K562 (cell line): ENCODE results near the gene TNFAIP6. TPM values are rescaled to one million over a fixed set of nuclear protein-coding genes. Genes with fewer than 3 reads are reported as not detected.

Experiments used
- BRD9 ChIP-seq: fragments of 450-650 bp; IDR thresholded peaks from 2 replicates; pipeline ENCODE4 v1.6.1; 2018; ENCODE audit warnings: low read depth; ENCODE audit not compliant: partially characterized antibody
- HDAC3 ChIP-seq: fragments of 450-650 bp; IDR thresholded peaks from 2 replicates; pipeline ENCODE4 v1.6.1; 2018; ENCODE audit warnings: borderline replicate concordance, mild to moderate bottlenecking, moderate library complexity; ENCODE audit not compliant: partially characterized antibody
- KDM1A ChIP-seq, 2 experiments: fragments of 450-650 bp; IDR thresholded peaks; 2 replicates each; pipeline ENCODE4 v1.6.1; 2016; ENCODE audit warnings: mild to moderate bottlenecking in 2 of 2
- SNIP1 ChIP-seq: fragments of 450-650 bp; IDR thresholded peaks from 2 replicates; pipeline ENCODE4 v1.7.1; 2017; ENCODE audit warnings: low read depth, mild to moderate bottlenecking
- ZBED1 ChIP-seq: IDR thresholded peaks from 2 replicates; pipeline ENCODE4 v1.6.1; 2014
- ZNF175 ChIP-seq: fragments of 200-800 bp; sonication (Bioruptor generic); IDR thresholded peaks from 2 replicates; pipeline ENCODE4 v1.6.1; 2016; ENCODE audit warnings: low read depth, mild to moderate bottlenecking, missing genetic modification characterization, missing compliant biosample characterization
- ZNF764 ChIP-seq: fragments of 250-450 bp; sonication (Bioruptor Pico); IDR thresholded peaks from 2 replicates; pipeline ENCODE4 v1.4.0; 2020; ENCODE audit warnings: low read depth, mild to moderate bottlenecking, moderate library complexity
- polyA plus RNA-seq, 8 experiments: library from polyadenylated mRNA; depleted of rRNA in 4 of 8; stranded (reverse) in 5 of 8; unstranded in 3 of 8; fragments of >200 nt; fragmentation: Nextera tagmentation in 2 of 8; fragmentation: Illumina TruSeq in 1 of 8; extraction: Ambion mirVana in 2 of 8; extraction: Trizol in 1 of 8; gene quantifications; 2 replicates each; pipeline versions ENCODE4 v1.2.1 to v1.2.3, GENCODE V29; 2011 to 2014; ENCODE audit warnings: inconsistent platforms in 1 of 8, missing spikeins in 1 of 8
- total RNA-seq, 7 experiments: library from RNA; depleted of rRNA in 6 of 7; stranded (reverse); fragments of >200 nt in 6 of 7; fragmentation: Illumina TruSeq in 2 of 7; extraction: Trizol in 2 of 7; gene quantifications; 2 replicates each; pipeline versions ENCODE4 v1.2.1 to v1.2.3, GENCODE V29; 2011 to 2021; ENCODE audit warnings: low replicate concordance in 1 of 7
- TF ChIP-seq, protein P1 (sequence below), 2 experiments: fragments of 200-800 bp in 1 of 2; sonication (Bioruptor generic) in 1 of 2; sonication (generic) in 1 of 2; formaldehyde crosslinking in 1 of 2; IDR thresholded peaks in 1 of 2; conservative IDR thresholded peaks in 1 of 2; 2 replicates each; pipeline versions ENCODE4 v1.5.0 to v1.6.1; 2016 to 2020; ENCODE audit warnings: missing compliant biosample characterization in 1 of 2, missing genetic modification characterization in 1 of 2, missing genetic modification reagents in 1 of 2
- TF ChIP-seq, protein P2 (sequence below), 2 experiments: fragments of 450-650 bp in 1 of 2; sonication (generic) in 1 of 2; formaldehyde crosslinking; conservative IDR thresholded peaks; 2 replicates each; pipeline versions ENCODE4 v1.4.0 to v1.8.1; 2020 to 2022; ENCODE audit warnings: mild to moderate bottlenecking in 1 of 2, missing genetic modification reagents in 1 of 2
- TF ChIP-seq, protein P3 (sequence below), 2 experiments: fragments of 450-650 bp; IDR thresholded peaks; 2 replicates each; pipeline ENCODE4 v1.6.1; 2016
- TF ChIP-seq, protein P4 (sequence below), 2 experiments: fragments of 450-650 bp in 1 of 2; sonication (generic) in 1 of 2; formaldehyde crosslinking in 1 of 2; IDR thresholded peaks in 1 of 2; conservative IDR thresholded peaks in 1 of 2; 2 replicates each; pipeline versions ENCODE4 v1.6.1 to v1.8.1; 2016 to 2023; ENCODE audit warnings: mild to moderate bottlenecking in 2 of 2, moderate library complexity in 2 of 2, inconsistent platforms in 1 of 2, missing genetic modification reagents in 1 of 2
- TF ChIP-seq, protein P5 (sequence below): fragments of 450-650 bp; IDR thresholded peaks from 2 replicates; pipeline ENCODE4 v1.6.1; 2017; ENCODE audit warnings: antibody characterized with exemption

The TNFAIP6 gene
- total and polyA plus RNA-seq, 9 of the 15 experiments (the other 6 are each of a cell fraction or from before 2014, with no cell fraction given): 0.07 to 0.28 (median 0.08) TPM; not detected in 6

DNA sequence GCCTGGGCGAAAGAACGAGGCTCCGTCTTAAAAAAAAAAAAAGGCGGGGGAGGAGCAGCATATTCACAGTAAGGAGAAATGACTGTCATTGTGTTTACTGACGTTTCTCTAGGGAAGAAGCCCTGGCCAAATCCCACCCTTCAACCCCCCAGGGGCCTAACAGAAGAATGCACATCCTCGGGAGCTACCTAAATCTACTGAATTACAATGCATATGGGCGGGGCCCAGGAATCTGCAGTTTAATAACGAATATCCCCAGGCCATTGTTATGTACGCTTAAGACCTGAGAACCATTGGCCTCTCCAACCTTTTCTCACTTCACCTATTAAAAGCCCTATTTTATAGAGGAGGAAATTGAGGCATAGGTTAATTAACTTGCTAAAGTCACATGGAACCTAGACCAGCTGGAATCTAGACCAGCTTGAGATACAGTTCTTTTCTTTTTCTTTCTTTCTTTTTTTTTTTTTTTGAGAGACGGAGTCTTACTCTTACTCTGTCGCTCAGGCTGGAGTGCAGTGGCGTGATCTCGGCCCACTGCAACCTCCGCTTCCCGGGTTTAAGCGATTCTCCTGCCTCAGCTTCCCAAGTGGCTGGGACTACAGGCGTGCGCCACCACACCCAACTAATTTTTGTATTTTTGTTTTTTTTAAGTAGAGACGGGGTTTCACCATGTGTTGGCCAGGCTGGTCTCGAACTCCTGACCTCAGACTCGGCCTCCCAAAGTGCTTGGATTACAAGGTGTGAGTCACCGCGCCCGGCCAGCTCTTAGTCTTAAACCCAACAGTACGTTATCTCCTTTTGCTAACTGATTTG is 51.6 kb downstream of the TNFAIP6 start (continued):
- TF ChIP-seq BRD9 (peak; percentile 73), ZNF764 (CRISPR knock-in tag) (peak; percentile 20; the same call in 1 of the 2 replicates), ZNF175 (CRISPR knock-in tag) (0 out of 2 replicates have a peak, but pooled peaks have one; percentile 23), SNIP1 (0 out of 2 replicates have a peak, but pooled peaks have one; percentile 42), KDM1A (IDR thresholded peaks at IDR 0.05) (peak; percentile 87 to 93), HDAC3 (no peak), ZBED1 (0 out of 2 replicates have a peak, but pooled peaks have one; percentile 8)
- TF ChIP-seq, protein P1, sequence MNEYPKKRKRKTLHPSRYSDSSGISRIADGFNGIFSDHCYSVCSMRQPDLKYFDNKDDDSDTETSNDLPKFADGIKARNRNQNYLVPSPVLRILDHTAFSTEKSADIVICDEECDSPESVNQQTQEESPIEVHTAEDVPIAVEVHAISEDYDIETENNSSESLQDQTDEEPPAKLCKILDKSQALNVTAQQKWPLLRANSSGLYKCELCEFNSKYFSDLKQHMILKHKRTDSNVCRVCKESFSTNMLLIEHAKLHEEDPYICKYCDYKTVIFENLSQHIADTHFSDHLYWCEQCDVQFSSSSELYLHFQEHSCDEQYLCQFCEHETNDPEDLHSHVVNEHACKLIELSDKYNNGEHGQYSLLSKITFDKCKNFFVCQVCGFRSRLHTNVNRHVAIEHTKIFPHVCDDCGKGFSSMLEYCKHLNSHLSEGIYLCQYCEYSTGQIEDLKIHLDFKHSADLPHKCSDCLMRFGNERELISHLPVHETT (CRISPR knock-in tag; conservative IDR thresholded peaks at IDR 0.05 in 1 of 2, IDR thresholded peaks at IDR 0.05 in 1 of 2): no peak
- TF ChIP-seq, protein P2, sequence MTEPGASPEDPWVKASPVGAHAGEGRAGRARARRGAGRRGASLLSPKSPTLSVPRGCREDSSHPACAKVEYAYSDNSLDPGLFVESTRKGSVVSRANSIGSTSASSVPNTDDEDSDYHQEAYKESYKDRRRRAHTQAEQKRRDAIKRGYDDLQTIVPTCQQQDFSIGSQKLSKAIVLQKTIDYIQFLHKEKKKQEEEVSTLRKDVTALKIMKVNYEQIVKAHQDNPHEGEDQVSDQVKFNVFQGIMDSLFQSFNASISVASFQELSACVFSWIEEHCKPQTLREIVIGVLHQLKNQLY (CRISPR knock-in tag; conservative IDR thresholded peaks at IDR 0.05): no peak
- TF ChIP-seq, protein P3, sequence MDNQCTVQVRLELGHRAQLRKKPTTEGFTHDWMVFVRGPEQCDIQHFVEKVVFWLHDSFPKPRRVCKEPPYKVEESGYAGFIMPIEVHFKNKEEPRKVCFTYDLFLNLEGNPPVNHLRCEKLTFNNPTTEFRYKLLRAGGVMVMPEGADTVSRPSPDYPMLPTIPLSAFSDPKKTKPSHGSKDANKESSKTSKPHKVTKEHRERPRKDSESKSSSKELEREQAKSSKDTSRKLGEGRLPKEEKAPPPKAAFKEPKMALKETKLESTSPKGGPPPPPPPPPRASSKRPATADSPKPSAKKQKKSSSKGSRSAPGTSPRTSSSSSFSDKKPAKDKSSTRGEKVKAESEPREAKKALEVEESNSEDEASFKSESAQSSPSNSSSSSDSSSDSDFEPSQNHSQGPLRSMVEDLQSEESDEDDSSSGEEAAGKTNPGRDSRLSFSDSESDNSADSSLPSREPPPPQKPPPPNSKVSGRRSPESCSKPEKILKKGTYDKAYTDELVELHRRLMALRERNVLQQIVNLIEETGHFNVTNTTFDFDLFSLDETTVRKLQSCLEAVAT (IDR thresholded peaks at IDR 0.05): peak in 1 of 2 experiments; percentile 58; a peak in 1 of 4 replicates
- TF ChIP-seq, protein P4, sequence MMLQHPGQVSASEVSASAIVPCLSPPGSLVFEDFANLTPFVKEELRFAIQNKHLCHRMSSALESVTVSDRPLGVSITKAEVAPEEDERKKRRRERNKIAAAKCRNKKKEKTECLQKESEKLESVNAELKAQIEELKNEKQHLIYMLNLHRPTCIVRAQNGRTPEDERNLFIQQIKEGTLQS (IDR thresholded peaks at IDR 0.05): peak; percentile 94
- TF ChIP-seq, protein P4 (CRISPR knock-in tag; conservative IDR thresholded peaks at IDR 0.05): peak; percentile 93
- TF ChIP-seq, protein P5, sequence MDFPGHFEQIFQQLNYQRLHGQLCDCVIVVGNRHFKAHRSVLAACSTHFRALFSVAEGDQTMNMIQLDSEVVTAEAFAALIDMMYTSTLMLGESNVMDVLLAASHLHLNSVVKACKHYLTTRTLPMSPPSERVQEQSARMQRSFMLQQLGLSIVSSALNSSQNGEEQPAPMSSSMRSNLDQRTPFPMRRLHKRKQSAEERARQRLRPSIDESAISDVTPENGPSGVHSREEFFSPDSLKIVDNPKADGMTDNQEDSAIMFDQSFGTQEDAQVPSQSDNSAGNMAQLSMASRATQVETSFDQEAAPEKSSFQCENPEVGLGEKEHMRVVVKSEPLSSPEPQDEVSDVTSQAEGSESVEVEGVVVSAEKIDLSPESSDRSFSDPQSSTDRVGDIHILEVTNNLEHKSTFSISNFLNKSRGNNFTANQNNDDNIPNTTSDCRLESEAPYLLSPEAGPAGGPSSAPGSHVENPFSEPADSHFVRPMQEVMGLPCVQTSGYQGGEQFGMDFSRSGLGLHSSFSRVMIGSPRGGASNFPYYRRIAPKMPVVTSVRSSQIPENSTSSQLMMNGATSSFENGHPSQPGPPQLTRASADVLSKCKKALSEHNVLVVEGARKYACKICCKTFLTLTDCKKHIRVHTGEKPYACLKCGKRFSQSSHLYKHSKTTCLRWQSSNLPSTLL: 0 out of 2 replicates have a peak, but pooled peaks have one; percentile 45
